GM08714 (cell line): ENCODE measurements around the gene MAN1A1.

ENCODE experiments used
- H3K4me3 ChIP-seq: fragments of 200-500 bp; sonication (Bioruptor generic); 2 replicates; pipeline ENCODE4 v1.5.1; 2014; ENCODE audit warnings: mild to moderate bottlenecking, low read length, inconsistent platforms
- ZNF274 ChIP-seq: IDR thresholded peaks from 2 replicates; pipeline ENCODE4 v1.6.1; 2012; ENCODE audit warnings: mild to moderate bottlenecking, low read depth, low read length

MAN1A1 gene

GRCh38 chr6:119137194-119138072 lies 212.1 kb downstream of the MAN1A1 start:
- H3K4me3 ChIP-seq: no peak overlapping the region
- no peak for TF ChIP-seq ZNF274

- TF ChIP-seq ZNF274: no peak
- H3K4me3 ChIP-seq: no peak overlapping the region
Observed at GRCh38 chr6:119134752-119135151, 214.8 kb downstream of the MAN1A1 start.

GRCh38 chr6:119133400-119133799 lies 216.2 kb downstream of the MAN1A1 start:
- H3K4me3 ChIP-seq: no peak overlapping the region
- no peak for TF ChIP-seq ZNF274

- no peak for TF ChIP-seq ZNF274
- no peak overlapping the region for H3K4me3 ChIP-seq
Observed at GRCh38 chr6:119132261-119132981, 217.1 kb downstream of the MAN1A1 start.

DNA sequence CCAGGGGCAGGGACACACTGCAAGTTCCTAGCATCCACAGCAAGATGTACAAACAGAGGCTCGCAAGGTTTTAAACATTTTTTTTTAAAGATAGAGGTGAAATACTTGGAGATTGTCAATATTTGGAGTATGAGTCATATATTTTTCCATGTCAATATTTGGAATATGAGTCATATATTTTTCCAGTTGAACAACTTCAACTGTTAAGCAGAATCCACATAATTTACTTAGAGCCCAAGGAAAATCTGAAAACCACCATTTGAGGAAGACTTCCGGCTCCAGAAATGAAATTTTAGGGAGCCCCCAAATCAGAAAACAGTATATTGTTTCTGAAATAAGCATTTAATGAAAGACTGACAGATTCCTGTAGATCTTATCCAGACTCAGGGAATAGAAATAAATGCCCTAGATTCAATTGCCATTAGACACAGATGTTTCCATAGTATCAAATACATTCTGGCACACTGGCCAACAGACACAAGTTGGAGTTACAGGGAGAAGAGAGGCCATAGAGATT lies 219.5 kb downstream of the MAN1A1 start:
- no peak for TF ChIP-seq ZNF274
- no peak overlapping the region for H3K4me3 ChIP-seq

DNA sequence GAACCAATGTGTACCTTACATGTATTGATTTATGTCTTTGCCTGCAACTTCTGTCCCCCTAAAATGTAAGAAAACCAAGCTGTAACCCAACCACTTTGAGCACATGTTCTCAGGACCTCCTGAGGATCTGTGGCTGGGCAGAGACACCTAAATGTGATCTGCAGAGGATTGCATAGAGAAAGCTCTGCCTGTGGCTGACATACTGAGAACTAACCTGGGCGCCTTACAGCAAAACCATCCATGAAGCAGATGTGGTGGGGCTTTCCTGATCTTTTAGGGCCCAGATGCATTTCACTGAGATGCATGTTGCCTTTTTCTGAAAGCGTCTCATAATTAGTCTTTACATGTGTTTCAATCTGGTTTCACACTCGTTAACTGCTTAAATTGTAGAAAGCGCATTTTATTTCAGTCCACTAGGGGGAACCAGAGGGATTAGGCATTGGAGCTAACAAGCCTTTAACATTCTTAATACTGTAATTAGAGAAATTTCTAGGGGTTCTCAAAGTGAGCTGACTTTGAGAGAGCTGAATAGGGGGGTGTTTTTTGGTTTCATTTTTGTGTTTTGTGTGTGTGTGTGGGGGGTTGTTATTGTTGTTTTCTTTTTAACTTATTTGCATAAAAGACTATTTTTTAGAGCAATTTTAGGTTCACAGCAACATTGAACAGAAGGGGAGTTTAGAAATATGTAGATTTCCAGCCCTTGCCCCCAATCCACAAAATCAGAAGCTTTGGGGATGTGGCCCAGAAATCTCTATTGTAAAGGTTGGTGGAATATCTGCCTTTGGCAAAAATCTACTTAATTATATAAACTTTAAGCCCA lies 220.2 kb downstream of the MAN1A1 start:
- TF ChIP-seq ZNF274: no peak

DNA sequence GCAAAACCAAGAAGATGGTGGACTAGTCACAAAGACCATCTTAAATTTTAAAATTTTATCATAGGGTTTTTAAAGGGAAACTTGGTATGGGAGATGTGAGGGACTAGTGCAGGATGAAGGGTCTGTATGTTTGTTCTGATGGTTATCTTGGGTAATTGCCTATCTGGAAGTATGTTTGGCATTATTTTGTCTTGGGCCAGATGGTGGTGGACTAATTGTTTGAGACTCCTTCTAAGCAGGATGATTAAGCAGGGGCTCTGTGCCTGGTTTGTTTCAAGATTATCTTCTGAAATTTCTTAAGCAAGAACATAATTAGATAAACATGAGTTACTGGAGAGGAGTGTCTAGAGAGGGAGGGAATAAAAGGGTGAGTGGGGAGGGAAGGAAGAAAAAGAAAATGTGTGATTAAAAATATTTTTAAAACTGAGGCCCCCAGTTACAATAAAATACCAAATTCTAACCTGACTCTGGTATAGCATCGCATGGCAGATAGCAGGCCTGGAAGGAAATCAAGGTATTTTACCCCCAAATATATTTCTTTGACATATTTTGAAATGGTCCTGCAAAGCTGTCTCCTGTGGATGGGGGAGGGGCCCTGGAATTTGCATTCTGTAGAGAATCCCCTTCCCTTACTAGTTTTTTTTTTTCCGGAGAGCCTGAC lies 221.2 kb downstream of the MAN1A1 start:
- H3K4me3 ChIP-seq: no peak overlapping the region
- no peak for TF ChIP-seq ZNF274

More for the DNA sequence above, 220.2 kb downstream of the MAN1A1 start:
- no peak overlapping the region for H3K4me3 ChIP-seq

GRCh38 chr6:119127627-119128026 lies 221.9 kb downstream of the MAN1A1 start:
- TF ChIP-seq ZNF274: no peak
- H3K4me3 ChIP-seq: no peak overlapping the region
